Sigmoid colon (tissue), 4 donors: Measurements from ENCODE around the gene BCL2L1.
"Not testable (repeated sequence)": the region's sequence is repeated elsewhere in the genome, so short reads cannot be mapped to it uniquely, and the experiment has no call there.

Experiments
- CTCF ChIP-seq, 4 experiments: fragments of 450-650 bp in 3 of 4; fragments of 200-600 bp in 1 of 4; IDR thresholded peaks; one replicate each; pipeline ENCODE4 v1.5.1; 2016 to 2019; ENCODE audit warnings: antibody characterized with exemption in 4 of 4, mild to moderate bottlenecking in 3 of 4, moderate library complexity in 2 of 4
- POLR2A ChIP-seq, 2 donors: fragments of 450-650 bp; IDR thresholded peaks; one replicate each; pipeline ENCODE4 v1.6.1; 2016; ENCODE audit warnings: antibody characterized with exemption in 2 of 2, mild to moderate bottlenecking in 2 of 2, moderate library complexity in 2 of 2
- POLR2AphosphoS5 ChIP-seq, 4 donors: sonication (generic); formaldehyde crosslinking; IDR thresholded peaks; one replicate each; pipeline ENCODE4 v1.6.1; 2017; ENCODE audit warnings: antibody characterized with exemption in 4 of 4

- TF ChIP-seq CTCF, POLR2A, POLR2AphosphoS5 (IDR thresholded peaks at IDR 0.05): not testable (repeated sequence)
These were observed 99.6 kb downstream of the BCL2L1 start for GRCh38 chr20:31623123-31623505.
